Kidney capillary endothelial cell (primary cell): Measurements from ENCODE around the gene SPATA31C2.
"Not testable (repeated sequence)": the region's sequence is repeated elsewhere in the genome, so short reads cannot be mapped to it uniquely, and the experiment has no call there.

Source experiments
- DNase-seq: peaks from one replicate; pipeline ENCODE4 v3.0.0-alpha.2; 2018; ENCODE audit warnings: low spot score

SPATA31C2 gene

GRCh38 chr9:88138375-88138774 lies at the start of gene SPATA31C2:
TSS of gene SPATA31C2 (minus strand) at chr9:88138475. CDS start at chr9:88138446, 29 bp downstream.
- not testable (repeated sequence) for DNase-seq

GRCh38 chr9:88187631-88188030 lies 49.4 kb upstream of the SPATA31C2 start:
- no peak for DNase-seq

GRCh38 chr9:88186495-88187110 lies 48.3 kb upstream of the SPATA31C2 start:
- no peak for DNase-seq

DNA sequence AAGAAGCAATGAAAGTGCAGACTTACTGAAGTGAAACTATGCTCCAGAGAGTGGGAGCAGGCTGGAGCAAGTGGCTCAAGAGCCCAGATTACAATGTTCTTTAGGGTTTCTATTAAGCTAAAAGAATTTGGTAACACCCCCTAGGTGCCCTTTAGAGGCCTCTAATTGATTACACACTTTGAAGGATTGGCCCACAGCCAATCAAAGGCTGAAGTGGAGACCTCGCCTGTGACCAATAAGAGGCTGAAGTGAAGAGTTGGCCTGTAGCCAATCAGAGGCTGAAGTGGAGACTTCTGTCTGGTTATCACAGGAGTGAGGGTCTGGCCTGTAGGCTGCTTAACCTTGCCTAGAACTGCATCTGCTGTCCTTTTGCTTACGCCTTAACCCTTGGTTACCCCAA lies 46.7 kb upstream of the SPATA31C2 start:
- no peak for DNase-seq

GRCh38 chr9:88183798-88184495 lies 45.7 kb upstream of the SPATA31C2 start:
- DNase-seq: no peak

GRCh38 chr9:88182501-88182900 lies 44.2 kb upstream of the SPATA31C2 start:
- no peak for DNase-seq

DNA sequence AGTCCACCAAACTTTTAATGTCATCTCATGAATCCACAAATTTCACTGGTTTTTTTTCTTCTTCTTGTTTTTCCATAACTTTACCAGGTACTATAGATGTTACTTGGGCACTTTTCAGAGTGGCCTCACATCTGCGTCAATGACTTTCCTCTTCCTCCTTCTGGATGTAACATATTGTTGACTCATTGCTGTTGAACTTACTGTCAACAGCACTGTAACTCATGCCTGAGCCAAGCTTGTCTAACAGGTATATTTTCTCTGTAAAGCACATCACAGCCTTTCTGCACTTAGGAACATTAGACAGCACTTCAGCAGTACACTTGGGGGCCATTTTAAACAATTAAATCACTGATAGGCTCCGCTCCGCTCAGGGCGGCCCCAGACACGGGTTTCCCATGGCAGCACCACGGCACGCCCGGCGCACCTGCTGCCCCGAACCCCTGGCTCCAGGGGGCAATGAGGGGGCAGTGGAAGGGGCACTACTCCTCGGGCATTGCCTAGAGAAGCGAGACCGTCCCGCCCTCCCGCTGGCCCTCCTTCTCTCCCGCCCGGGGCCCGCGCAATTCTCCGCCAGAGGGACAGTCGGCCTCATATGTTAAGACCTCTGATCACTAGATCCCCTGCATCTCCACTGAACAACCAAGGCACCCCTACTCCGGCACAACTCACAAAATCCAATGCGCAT lies 41.9 kb upstream of the SPATA31C2 start:
- DNase-seq: no peak

GRCh38 chr9:88179062-88179521 lies 40.8 kb upstream of the SPATA31C2 start:
- no peak for DNase-seq

DNA sequence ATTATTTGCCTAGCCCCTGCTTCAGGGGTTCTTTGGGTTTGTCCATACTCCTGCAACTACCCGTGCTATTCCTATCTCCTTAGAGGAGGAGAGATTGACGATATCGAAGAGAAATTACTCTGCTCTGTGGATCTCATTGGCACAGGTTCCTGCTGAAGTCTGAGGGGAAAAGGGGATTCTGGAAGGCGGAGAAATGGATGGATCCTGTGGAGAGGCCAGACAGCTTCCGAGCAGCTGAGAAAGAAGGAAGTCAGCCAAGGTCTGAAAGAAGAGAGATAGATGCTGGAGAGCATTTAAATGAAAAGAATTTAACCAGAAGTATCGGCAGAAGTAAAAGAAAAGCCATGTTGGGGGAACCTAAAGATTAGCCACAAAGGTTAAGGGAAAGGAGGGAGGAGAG lies 40.4 kb upstream of the SPATA31C2 start:
- no peak for DNase-seq

DNA sequence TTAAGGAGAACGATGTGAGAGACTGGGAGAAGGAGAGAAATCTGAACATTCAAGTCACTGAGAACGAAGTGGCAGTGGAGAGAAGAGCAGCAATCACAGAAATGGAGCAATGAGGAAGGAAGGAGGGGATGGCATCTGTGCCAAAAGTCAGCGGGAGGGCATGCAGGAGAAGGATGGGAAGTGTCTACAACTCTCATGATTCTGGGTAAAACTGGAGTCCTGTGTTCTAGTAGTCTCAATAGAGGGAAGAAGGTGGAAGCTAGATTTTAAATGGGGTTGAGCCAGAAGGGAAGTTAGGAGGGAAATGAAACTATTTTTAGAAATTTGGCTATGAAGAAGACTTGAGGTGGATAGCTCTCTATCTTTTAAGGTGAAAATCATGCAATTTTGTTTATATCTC lies 39.1 kb upstream of the SPATA31C2 start:
- no peak for DNase-seq

- DNase-seq: no peak
These were observed 36.0 kb upstream of the SPATA31C2 start for GRCh38 chr9:88174324-88174723.

- peak; percentile 61 for DNase-seq
These were observed 35.2 kb upstream of the SPATA31C2 start for GRCh38 chr9:88173378-88173999.

DNA sequence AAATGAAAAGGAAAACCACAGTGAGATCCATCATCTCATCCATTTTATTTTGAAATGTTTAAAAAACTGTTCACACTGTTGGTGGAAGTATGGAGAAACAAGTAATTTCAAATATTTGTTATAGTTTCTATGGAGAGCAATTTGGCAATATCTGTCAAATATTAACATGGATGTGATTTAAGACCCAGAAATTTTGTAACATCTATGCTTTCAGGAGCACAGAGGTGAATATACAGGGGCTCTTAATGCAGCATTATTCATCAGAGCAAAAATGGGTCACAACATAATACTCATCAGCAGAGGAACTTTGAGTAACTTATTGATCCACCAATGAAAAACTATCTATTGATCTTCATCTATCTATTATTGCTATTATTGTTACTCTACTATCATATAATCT lies 31.4 kb upstream of the SPATA31C2 start:
- DNase-seq: no peak

GRCh38 chr9:88168564-88168963 lies 30.3 kb upstream of the SPATA31C2 start:
- DNase-seq: no peak

GRCh38 chr9:88166660-88167059 lies 28.4 kb upstream of the SPATA31C2 start:
- DNase-seq: no peak

GRCh38 chr9:88164850-88165249 lies 26.6 kb upstream of the SPATA31C2 start:
- DNase-seq: no peak

GRCh38 chr9:88161144-88161543 lies 22.9 kb upstream of the SPATA31C2 start:
- no peak for DNase-seq

DNA sequence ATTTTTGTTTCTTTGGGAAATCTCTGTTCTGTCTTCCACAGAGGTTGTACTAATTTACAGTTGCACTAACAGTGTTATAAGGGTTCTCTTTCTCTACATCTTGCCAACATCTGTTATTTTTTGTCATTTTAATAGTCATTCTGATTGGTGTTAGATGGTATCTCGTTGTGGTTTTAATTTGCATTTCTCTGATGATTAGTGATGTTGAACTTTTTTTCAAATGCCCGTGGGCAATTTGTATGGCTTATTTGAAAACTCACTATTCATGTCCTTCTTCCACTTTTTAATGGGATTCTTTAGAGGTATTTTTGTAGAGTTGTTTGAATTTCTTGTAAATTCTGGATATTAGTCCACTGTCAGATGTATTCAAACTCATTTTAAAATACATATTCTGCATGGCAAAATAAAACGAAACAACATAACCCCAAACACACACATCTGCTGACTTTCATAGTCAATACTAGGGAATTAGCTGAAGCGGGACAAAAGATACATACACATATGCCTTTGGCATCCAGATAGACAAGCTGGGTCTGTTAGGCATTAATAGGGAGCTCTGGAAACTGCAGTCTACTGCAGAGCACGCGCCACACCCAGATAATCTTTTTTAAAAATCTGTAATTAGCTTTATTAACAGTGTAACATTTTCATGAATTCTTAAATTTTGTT lies 5.8 kb upstream of the SPATA31C2 start:
- no peak for DNase-seq

GRCh38 chr9:88143179-88143578 lies 4.9 kb upstream of the SPATA31C2 start:
- no peak for DNase-seq

DNA sequence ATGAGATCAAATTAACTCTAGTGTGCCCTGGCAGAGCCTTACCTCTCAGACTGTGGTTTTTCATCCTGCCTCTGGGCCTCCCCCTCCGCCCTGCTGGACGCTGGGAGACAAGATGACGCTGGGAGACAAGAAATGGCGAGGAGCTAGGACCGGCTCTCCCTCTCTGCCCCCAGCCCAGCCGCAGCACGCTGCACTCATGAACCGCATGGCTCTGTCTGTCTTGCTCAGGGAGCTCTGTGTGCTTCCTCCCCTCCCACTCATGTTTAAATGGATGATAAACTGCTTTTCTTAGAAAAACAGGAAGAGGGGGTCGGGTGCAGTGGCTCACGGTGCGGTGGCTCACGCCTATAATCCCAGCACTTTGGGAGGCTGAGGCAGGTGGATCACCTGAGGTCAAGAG lies 4.7 kb downstream of the SPATA31C2 start:
- not testable (repeated sequence) for DNase-seq

- DNase-seq: not testable (repeated sequence)
These were observed 8.7 kb downstream of the SPATA31C2 start for GRCh38 chr9:88129556-88129955.

- not testable (repeated sequence) for DNase-seq
These were observed 10.5 kb downstream of the SPATA31C2 start for GRCh38 chr9:88127700-88128300.
